DMS114 treated with DMSO at 0.1 percent for 48 hours (cell line): ENCODE measurements around the gene KCNE1.

ENCODE experiments used
- DNase-seq: peaks from one replicate; lab custom pipeline; 2025; ENCODE audit not compliant: unreplicated experiment; lab: John Stamatoyannopoulos, UW

KCNE1 gene

GRCh38 chr21:34536311-34536710 lies 24.3 kb upstream of the KCNE1 start:
- DNase-seq: no peak

- DNase-seq: no peak
These were observed 23.9 kb upstream of the KCNE1 start for GRCh38 chr21:34535886-34536285.

- no peak for DNase-seq
These were observed 22.5 kb upstream of the KCNE1 start for GRCh38 chr21:34534522-34534921.

- DNase-seq: no peak
These were observed 21.9 kb upstream of the KCNE1 start for GRCh38 chr21:34533938-34534337.

GRCh38 chr21:34531399-34531798 lies 19.4 kb upstream of the KCNE1 start:
- DNase-seq: no peak

GRCh38 chr21:34530261-34530660 lies 18.3 kb upstream of the KCNE1 start:
- no peak for DNase-seq

GRCh38 chr21:34528131-34528561 lies 16.1 kb upstream of the KCNE1 start:
- DNase-seq: no peak

GRCh38 chr21:34526618-34527290 lies 14.7 kb upstream of the KCNE1 start:
- no peak for DNase-seq

GRCh38 chr21:34526241-34526617 lies 14.2 kb upstream of the KCNE1 start:
- DNase-seq: no peak

- no peak for DNase-seq
These were observed 12.9 kb upstream of the KCNE1 start for GRCh38 chr21:34524646-34525601.

- no peak for DNase-seq
These were observed 11.1 kb upstream of the KCNE1 start for GRCh38 chr21:34523019-34523555.

- DNase-seq: no peak
These were observed 10.3 kb upstream of the KCNE1 start for GRCh38 chr21:34522284-34522683.

GRCh38 chr21:34521561-34521960 lies 9.6 kb upstream of the KCNE1 start:
- no peak for DNase-seq

GRCh38 chr21:34520764-34521508 lies 8.9 kb upstream of the KCNE1 start:
- DNase-seq: no peak

- no peak for DNase-seq
These were observed 8.3 kb upstream of the KCNE1 start for GRCh38 chr21:34520281-34520680.

- DNase-seq: no peak
These were observed 7.7 kb upstream of the KCNE1 start for GRCh38 chr21:34519694-34520093.

GRCh38 chr21:34519016-34519415 lies 7.0 kb upstream of the KCNE1 start:
- DNase-seq: no peak

GRCh38 chr21:34518301-34518700 lies 6.3 kb upstream of the KCNE1 start:
- DNase-seq: no peak

- no peak for DNase-seq
These were observed 5.7 kb upstream of the KCNE1 start for GRCh38 chr21:34517491-34518245.

GRCh38 chr21:34517039-34517438 lies 5.0 kb upstream of the KCNE1 start:
- DNase-seq: no peak
